ENCODE results near the gene EIF4G1.
"Not testable (repeated sequence)": the region's sequence is repeated elsewhere in the genome, so short reads cannot be mapped to it uniquely, and the experiment has no call there.

EIF4G1 gene

GRCh38 chr3:184335291-184335660 lies 20.9 kb downstream of the EIF4G1 start:
- no peak for DNase-seq

- DNase-seq: peak; percentile 87 to 89
Measured at GRCh38 chr3:184335661-184336546, 21.5 kb downstream of the EIF4G1 start.

GRCh38 chr3:184336547-184337398 lies 22.4 kb downstream of the EIF4G1 start:
- DNase-seq: no peak

GRCh38 chr3:184337399-184337714 lies 23.0 kb downstream of the EIF4G1 start, which contains the start of gene FAM131A:
TSS of gene FAM131A (plus strand) at chr3:184337600. CDS start at chr3:184337631, 31 bp downstream.
- no peak for DNase-seq

DNA sequence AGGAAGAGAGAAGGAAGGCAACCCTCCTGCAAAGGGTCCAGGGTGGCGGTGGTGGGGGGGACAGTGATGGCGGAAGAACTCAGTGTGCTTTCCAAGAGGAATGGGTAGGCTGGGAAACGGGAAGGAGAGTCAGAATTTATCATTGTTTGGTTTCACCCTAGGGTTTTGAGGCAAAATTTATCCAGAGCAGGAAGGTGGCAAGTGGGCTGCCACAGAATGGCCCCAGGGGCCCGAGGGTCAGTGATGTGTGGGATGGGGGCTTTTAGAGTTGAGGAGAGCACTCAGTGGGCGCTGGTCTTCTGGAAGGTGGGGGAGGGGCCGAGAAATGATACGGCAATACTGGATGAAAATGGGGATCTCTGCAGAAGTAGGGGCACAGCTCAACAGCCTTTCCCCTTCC lies 23.6 kb downstream of the EIF4G1 start:
- no peak for DNase-seq

DNA sequence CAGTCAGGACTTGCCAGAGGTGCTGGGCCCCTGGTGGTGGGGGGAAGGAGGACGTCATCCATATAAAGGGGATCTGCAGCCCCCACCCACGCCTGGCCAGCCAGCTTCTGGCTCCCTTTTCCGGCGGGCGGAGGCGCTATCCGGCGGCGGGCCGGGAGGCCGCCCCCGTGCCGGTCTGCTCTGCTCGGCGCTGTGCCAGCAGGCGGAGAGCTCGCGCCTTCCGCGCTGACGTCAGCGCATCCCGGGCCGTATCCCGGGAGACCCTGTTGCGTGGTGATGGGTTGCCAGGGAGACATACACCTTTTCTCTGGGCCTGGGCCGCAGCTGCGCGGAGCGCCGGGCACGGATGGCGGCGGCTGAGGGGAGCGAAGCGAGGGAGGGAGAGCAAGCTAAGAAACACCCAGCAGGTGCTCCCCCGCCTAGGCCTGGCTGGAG lies 24.1 kb downstream of the EIF4G1 start:
- no peak for DNase-seq

- no peak for DNase-seq
Measured at GRCh38 chr3:184339001-184339400, 24.6 kb downstream of the EIF4G1 start.

- DNase-seq: not testable (repeated sequence)
Measured at GRCh38 chr3:184339451-184340135, 25.2 kb downstream of the EIF4G1 start.

GRCh38 chr3:184341925-184342324 lies 27.5 kb downstream of the EIF4G1 start:
- DNase-seq: no peak

DNA sequence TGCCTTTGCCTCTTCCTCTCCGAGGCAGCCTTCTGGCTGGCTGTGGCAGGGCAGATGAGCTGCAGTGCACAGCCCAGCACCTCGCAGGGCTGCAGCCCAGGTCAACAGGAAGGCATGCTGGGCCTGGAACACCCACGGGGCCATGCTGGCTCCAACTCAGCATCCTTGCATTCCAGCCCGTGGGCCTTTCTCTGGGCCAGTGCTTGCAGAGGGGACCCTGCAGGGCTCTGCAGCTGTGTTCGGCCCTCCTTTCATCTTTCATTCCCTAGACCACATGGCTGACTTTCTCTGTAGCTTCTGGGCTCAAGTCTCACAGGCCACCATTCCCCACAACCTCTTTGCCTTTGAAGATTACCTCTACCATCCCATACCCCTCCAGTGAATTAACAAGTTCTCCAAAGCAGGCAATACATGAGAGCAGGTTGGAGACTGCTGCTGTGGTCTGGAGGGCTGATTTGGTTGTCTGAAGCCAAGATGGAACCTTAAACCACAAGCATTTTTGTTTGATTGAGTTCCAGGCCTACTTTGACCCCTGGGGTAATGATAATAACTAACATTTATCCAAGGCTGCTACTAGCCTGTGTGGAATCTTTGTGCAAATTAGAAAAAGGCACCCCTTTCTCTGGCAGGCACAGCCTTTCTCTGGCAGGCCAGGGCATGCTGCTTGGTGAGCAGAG lies 28.9 kb downstream of the EIF4G1 start:
- no peak for DNase-seq

DNA sequence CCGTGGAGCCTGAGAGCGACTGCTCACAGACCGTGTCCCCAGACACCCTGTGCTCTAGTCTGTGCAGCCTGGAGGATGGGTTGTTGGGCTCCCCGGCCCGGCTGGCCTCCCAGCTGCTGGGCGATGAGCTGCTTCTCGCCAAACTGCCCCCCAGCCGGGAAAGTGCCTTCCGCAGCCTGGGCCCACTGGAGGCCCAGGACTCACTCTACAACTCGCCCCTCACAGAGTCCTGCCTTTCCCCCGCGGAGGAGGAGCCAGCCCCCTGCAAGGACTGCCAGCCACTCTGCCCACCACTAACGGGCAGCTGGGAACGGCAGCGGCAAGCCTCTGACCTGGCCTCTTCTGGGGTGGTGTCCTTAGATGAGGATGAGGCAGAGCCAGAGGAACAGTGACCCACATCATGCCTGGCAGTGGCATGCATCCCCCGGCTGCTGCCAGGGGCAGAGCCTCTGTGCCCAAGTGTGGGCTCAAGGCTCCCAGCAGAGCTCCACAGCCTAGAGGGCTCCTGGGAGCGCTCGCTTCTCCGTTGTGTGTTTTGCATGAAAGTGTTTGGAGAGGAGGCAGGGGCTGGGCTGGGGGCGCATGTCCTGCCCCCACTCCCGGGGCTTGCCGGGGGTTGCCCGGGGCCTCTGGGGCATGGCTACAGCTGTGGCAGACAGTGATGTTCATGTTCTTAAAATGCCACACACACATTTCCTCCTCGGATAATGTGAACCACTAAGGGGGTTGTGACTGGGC lies 30.3 kb downstream of the EIF4G1 start:
- no peak for DNase-seq

GRCh38 chr3:184345317-184346144 lies 31.1 kb downstream of the EIF4G1 start:
- no peak for DNase-seq

DNA sequence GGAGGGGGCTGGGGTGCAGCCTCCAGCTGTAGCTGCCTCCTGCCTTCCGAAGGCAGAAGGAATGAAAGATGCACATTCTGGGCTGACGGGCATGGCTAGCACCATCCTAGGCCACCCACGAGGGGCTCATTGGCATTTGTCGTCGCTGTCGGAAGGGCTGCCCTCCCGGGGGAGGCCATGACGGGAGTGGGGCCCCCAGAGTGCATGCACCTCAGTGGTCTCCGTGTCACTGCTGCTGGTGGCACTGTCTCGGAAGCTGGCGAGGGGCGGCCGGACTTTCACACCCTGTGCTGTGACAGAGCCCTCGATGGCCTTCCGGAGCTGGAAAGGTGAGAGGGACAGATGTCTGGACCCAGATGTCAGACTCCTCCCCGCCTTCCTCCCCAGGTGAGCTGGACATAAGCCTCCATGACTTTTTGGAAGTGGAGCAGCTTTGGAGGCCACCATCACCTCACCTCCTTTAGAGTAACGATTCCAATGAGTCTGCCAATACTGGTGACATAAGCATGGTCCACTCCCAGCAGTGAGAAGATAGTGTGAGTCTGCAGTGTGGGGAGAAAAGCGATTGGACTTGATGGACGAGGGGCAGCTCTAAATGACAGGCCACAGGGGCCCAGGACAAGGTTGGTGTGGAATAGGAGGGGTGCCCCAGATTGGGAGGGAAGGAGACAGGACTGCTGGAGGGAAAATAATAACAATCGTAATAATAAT lies 32.2 kb downstream of the EIF4G1 start:
- DNase-seq: no peak

DNA sequence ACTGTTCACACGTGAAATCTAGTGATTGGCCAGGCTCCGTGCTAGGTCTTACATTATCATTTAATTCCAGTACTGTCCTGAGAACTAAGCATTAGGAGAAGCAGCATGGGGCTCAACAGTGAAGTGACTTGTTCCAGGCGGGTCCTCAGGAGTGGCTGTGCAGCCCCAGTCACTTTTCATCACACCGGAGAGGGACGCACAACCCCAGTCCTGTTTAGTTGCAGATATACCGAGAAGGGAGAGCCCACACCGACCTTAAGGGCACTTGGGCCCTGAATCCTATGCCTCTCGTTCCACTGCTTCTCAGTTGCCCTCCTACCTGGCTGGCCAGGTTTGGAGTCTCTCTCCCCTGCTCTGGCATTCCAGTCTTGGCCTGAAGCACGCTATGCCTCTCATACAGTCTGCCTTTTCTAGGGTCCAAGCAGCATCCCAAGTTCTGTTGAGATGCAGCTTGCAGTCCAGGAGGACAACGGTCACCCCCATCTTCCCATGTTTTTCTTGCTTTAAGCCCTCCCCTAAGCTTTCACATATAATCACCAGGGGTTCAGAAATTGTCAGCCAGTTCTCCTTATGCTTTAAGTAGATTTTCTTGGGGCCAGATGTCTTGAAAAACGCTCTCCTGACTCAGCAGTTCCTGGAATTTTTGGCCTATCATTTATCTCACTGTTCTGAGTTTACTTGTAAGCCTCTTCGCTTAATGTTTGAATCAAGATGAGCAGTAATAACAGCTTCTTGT lies 33.1 kb downstream of the EIF4G1 start:
- no peak for DNase-seq

- no peak for DNase-seq
Measured at GRCh38 chr3:184348057-184348382, 33.6 kb downstream of the EIF4G1 start.

DNA sequence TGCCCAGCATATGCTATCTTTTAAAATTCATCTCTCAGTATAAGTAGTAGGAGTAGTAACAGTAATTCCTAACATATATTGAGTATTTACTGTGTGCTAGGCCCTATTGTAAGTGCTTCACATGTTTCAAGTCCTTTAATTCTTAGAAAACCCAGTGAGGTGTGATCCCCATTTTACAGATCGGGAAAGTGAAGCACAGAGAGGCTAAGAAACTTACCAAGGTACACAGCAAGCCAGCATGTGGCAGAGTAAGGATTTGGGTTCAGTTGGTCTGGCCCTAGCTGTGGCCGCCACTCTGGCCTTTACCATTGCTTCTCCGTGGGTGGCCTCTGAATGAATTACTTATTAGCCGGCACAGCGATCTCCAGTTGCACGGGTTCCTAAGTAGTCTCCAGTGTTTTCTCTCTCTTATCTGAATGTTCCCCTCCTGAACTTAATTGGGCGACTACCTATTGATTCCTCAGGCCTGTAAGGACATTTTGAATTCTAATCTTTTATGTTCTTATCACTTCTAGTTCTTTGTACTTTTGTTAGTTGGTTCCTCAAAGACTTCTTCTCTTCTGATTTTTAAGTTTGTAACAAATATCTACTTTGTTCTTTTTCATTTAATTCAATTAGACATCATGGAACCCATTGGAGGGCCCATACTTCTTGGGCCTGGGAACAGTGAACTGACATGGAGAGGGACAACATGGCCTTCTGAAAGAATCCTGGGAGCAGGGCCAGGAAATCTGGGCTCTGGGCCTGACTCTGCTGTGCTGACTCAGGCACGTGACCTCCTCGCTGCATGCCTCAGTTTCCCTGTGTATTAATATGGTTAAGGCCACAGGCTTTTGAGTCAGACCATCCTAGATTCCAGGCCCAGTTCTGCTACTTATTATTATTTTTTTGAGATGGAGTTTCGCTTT lies 35.4 kb downstream of the EIF4G1 start:
- no peak for DNase-seq

GRCh38 chr3:184350618-184351017 lies 36.2 kb downstream of the EIF4G1 start:
- DNase-seq: no peak

DNA sequence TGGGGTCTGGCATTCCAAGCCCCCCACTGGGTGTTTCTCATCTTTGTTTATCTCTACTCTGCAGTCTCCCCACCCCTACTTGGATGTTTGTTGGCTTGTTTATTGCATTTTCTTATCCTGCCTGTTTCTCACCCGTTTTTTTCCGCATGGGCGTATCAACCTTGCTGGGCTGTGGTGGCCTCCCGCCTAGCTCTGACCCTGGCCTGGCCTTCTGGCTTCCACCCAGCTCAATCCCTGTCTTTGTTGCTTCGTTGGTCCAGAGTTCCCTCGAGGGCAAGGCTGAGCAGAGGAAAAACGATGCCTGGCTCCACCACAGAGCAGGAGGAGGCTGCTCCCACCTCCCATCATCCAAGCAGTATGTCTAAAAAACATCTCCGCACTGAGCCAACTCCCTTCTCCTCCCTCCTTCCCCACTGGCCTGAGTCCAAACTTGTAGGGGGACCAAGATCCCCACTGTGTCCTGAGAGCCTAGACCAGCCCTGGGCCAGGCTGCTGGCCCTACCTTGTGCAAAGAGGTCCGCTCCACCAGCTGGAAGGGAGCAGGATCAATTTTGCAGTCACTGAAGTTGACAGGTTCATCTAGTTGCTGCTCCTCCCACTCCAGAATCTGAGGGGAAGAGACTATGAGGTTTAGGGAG lies 37.2 kb downstream of the EIF4G1 start:
- DNase-seq: no peak

Data from activated CD4-positive, alpha-beta T cell treated with anti-CD3 and anti-CD28 coated beads, Interleukin-2, amount 50 U/mL, for 48 hours (primary cell).